Retinal pigment epithelial cell (primary cell): ENCODE data around the gene GAL3ST1.

Source experiments
- DNase-seq: peaks from one replicate; pipeline ENCODE4 v3.0.0-alpha.2; 2010; ENCODE audit warnings: low read depth
- H3K4me3 ChIP-seq: 2 replicates; pipeline ENCODE4 v1.5.1; 2011; ENCODE audit warnings: mild to moderate bottlenecking, low read length, control low read depth, moderate library complexity
- CTCF ChIP-seq: conservative IDR thresholded peaks from 2 replicates; pipeline ENCODE4 v1.5.1; 2011; ENCODE audit warnings: low read depth, low read length, control low read depth, inconsistent platforms

The GAL3ST1 gene

GRCh38 chr22:30582788-30583545, 8.5 kb upstream of the GAL3ST1 start:
- no peak for TF ChIP-seq CTCF
- no peak for DNase-seq
- H3K4me3 ChIP-seq = no peak overlapping the region

- no peak for TF ChIP-seq CTCF
- H3K4me3 ChIP-seq = no peak overlapping the region
Measured at GRCh38 chr22:30582051-30582450, 7.6 kb upstream of the GAL3ST1 start.

GRCh38 chr22:30580896-30581295, 6.4 kb upstream of the GAL3ST1 start:
- H3K4me3 ChIP-seq = no peak overlapping the region
- TF ChIP-seq CTCF = no peak
- no peak for DNase-seq

More at GRCh38 chr22:30582051-30582450, 7.6 kb upstream of the GAL3ST1 start:
- no peak for DNase-seq

GRCh38 chr22:30578481-30578880, 4.0 kb upstream of the GAL3ST1 start:
- TF ChIP-seq CTCF = no peak
- DNase-seq = no peak
- H3K4me3 ChIP-seq = no peak overlapping the region

- no peak overlapping the region for H3K4me3 ChIP-seq
- TF ChIP-seq CTCF = no peak
- DNase-seq = no peak
Measured at GRCh38 chr22:30575859-30576258, 1.4 kb upstream of the GAL3ST1 start.

GRCh38 chr22:30574997-30575671, 669 bp upstream of the GAL3ST1 start:
- no peak for DNase-seq
- peak overlapping the region; percentile 29 for H3K4me3 ChIP-seq
- TF ChIP-seq CTCF = peak; percentile 27
